Measurements from ENCODE around the gene MICAL3.
"Not testable (repeated sequence)": the region's sequence is repeated elsewhere in the genome, so short reads cannot be mapped to it uniquely, and the experiment has no call there.

Gene MICAL3, protein sequence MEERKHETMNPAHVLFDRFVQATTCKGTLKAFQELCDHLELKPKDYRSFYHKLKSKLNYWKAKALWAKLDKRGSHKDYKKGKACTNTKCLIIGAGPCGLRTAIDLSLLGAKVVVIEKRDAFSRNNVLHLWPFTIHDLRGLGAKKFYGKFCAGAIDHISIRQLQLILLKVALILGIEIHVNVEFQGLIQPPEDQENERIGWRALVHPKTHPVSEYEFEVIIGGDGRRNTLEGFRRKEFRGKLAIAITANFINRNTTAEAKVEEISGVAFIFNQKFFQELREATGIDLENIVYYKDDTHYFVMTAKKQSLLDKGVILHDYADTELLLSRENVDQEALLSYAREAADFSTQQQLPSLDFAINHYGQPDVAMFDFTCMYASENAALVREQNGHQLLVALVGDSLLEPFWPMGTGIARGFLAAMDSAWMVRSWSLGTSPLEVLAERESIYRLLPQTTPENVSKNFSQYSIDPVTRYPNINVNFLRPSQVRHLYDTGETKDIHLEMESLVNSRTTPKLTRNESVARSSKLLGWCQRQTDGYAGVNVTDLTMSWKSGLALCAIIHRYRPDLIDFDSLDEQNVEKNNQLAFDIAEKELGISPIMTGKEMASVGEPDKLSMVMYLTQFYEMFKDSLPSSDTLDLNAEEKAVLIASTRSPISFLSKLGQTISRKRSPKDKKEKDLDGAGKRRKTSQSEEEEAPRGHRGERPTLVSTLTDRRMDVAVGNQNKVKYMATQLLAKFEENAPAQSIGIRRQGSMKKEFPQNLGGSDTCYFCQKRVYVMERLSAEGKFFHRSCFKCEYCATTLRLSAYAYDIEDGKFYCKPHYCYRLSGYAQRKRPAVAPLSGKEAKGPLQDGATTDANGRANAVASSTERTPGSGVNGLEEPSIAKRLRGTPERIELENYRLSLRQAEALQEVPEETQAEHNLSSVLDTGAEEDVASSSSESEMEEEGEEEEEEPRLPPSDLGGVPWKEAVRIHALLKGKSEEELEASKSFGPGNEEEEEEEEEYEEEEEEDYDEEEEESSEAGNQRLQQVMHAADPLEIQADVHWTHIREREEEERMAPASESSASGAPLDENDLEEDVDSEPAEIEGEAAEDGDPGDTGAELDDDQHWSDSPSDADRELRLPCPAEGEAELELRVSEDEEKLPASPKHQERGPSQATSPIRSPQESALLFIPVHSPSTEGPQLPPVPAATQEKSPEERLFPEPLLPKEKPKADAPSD (N-terminal part only)

DNA sequence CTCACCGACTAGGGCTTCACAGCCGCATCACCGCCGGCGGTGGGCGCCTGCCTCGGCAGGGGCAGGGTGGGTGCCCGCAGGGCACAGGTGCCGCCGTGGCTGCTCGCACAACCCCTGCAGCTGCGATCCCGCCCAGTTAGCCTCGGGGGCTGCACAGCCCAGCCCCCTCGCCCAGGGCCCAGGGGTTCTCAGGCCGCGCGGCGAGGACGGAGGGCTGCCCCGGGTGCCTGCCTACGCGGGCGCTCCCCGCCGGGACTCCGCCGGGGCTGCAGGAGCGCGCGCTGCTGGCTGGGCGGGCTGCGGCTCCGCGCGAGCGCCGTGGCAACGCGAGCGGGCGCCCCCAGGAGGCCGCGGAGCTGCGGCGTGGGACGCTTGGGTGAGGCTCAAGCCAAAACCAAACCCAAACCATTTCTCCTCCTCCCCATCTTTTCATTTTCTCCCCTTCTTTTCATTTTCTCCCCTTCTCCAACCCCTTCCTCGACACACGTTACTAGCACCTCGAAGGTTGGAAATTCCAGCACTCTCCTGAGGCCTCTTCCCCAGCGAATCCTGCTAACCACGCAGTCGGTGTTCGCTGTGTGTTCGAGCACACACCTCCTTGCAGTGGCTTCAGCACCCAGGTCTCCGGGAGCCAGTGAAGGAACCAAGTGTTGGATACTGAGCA is at the start of gene MICAL3:
Gene MICAL3 (minus strand): TSS at position 286 of the 664 bp plus-strand sequence. CDS start 117,749 bp downstream, outside the sequence.
- DNase-seq, result peak; percentile 59

- DNase-seq, result not testable (repeated sequence)
These were observed 49.6 kb upstream of the MICAL3 start for GRCh38 chr22:18073927-18074326.

DNA sequence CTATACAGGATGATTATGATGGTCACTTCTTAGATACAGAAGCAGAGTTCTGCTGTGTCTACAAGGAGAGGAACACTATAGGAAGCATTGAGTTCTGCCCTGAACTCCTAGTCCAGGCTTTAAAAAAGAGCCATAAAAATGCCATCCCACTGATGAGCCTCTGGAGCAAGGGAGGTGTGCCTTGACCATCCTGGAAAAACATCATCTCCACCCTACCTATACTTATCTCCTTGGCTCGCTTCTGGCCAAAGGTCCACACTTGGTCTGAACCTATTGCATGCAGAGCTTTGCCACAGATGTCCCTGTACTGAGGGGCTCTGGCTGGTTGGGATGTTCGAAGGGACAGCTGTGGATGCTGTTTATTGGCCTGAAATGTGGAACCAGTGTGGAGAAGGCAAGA is 49.1 kb upstream of the MICAL3 start:
- no peak for DNase-seq

DNA sequence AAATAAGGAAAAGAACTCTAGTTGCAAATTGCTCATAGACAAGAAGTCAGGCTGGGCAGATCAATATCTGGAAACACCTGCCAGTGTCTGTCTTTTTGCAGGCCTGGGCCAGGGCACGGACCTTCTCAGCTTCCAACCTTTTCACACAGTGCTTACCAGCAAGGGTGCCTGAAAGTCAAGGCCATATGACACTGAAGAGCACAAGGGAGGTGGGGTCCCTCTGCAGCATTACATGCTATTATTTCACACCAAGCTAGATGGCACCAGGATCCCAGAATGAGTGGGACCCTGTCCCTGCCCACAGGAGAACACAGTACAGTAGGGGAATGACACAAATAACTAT is 47.6 kb upstream of the MICAL3 start:
- DNase-seq, result no peak

GRCh38 chr22:18071307-18071967 is 47.1 kb upstream of the MICAL3 start:
- not testable (repeated sequence) for DNase-seq

GRCh38 chr22:18070556-18071306 is 46.4 kb upstream of the MICAL3 start:
- DNase-seq, result no peak

DNA sequence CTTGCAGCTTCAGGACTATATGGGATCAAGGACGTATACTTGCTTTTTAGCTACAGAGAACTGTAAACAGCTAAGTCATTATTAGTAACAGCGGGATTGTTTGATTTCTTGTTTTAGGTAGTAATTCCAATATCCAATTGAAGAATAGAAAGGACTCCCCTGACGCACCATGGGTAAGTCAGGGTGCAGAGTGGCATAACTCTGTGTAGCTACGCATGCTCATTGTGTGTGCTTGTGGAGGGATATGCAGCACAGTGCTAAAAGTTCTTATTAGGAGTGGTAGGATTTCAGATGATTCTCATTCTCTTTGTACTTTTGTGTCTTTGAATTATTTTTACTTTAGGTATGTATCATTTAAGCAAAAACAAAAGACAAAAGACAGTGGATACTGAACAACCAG is 45.7 kb upstream of the MICAL3 start:
- DNase-seq, result no peak

- no peak for DNase-seq
These were observed 44.7 kb upstream of the MICAL3 start for GRCh38 chr22:18069041-18069440.

GRCh38 chr22:18068381-18068988 is 44.1 kb upstream of the MICAL3 start:
- DNase-seq, result peak; percentile 83

- no peak for DNase-seq
These were observed 43.4 kb upstream of the MICAL3 start for GRCh38 chr22:18067548-18068341.

- no peak for DNase-seq
These were observed 42.8 kb upstream of the MICAL3 start for GRCh38 chr22:18067121-18067520.

DNA sequence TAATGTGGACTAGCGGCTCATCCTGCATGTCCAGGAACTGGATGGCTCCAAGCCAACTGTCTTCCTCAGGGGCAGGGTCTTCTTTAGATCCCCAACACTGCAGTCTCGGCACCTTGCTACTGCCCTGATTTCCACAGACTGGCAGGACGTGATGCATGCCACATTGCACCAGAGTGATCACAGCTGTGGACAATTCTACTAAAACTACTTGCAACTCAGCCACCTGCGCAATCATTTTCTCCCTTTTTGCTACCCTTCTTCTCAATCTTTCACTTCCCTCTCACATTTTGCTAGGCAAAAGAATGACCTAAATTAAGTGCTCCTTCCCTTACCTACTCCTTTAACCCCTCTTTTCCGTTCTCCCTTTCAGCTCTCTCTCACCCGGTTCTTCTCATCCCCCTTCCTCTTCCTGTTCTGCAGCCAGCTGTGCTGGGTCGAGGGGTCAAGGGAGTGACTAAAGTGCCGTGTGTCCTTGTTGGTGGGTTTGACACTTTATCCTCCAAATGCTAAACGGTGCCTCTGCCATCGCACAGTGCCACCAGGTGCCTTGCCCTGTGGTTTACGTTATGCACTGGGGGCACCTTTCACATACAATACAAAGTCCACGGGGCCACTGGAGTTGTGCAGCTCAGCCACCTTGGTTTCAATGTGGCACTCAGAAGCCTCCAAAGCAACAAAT is 42.0 kb upstream of the MICAL3 start:
- DNase-seq, result no peak

DNA sequence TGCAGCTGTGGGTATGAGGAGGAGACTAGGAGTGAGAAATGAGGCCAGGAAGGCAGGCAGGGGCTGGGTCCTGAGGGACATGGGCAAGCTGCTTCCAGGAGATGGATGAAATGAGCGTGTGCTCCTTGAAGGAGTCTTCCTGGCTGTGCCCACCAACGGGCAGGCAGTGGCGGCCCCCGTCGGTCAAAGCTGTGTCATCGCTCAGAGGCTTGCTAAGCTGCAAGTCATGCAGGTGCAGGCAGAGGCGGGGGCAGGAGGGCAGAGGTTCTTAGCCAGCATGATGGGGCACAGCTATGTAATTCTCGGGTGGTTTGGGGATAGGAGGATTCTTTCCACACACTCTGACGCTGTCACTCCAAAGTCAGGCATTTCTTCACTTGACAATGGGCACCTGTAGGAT is 40.9 kb upstream of the MICAL3 start:
- DNase-seq, result no peak

DNA sequence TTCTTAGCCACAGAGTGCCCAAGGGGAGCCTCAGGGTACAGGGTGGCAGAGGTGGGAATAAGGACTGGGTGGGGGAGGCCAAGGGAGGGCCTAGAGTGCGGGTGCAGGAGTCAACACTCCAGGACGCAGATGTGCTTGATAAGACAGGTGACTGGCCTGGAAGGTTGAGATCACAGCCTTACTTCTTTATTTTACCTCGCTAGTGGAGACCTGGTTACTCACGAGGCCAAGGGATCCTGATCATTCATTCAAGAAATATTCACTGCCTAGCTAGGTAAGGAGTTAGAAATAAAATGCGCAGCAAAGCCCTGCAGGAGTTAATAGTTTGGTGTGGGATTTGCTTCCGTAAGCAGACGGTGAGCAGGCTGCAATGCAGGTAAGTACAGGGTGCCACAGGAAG is 40.3 kb upstream of the MICAL3 start:
- DNase-seq, result no peak

DNA sequence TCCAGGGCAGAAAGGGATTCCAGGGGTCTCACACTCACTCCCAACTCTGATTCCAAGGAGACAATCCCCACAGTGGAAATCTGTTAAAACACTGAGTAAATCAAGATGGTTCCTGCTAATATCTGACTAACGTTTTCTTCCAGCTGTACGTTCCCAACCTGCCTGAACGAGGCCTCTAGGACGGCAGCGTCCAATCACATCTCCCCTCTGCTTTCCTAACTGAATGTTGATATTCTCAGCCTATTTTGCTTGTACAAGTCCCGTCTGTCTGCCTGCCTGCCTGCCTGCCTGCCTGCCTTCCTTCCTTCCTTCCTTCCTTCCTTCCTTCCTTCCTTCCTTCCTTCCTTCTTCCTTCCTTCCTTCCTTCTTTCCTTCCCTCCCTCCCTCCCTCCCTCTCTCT is 39.4 kb upstream of the MICAL3 start:
- DNase-seq, result not testable (repeated sequence)

- no peak for DNase-seq
These were observed 38.9 kb upstream of the MICAL3 start for GRCh38 chr22:18063306-18063705.

DNA sequence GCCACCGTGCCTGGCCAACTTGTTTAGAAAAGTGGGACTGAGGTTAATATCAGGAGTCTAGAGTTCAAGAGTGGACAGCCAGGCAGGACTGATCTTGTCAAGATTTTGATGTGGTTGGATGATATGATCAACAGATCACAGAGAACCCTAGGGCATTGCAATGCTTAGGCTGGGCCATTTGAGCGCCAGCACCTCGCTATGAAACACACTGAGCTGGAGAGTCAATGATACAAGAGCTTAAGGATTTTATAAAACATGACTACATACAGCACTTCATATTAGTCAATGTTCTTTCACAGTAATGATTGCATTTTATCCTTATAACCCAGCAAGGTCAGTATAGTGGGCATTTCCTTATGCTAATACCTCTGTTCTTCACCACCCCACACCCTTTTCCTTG is 38.1 kb upstream of the MICAL3 start:
- DNase-seq, result no peak

DNA sequence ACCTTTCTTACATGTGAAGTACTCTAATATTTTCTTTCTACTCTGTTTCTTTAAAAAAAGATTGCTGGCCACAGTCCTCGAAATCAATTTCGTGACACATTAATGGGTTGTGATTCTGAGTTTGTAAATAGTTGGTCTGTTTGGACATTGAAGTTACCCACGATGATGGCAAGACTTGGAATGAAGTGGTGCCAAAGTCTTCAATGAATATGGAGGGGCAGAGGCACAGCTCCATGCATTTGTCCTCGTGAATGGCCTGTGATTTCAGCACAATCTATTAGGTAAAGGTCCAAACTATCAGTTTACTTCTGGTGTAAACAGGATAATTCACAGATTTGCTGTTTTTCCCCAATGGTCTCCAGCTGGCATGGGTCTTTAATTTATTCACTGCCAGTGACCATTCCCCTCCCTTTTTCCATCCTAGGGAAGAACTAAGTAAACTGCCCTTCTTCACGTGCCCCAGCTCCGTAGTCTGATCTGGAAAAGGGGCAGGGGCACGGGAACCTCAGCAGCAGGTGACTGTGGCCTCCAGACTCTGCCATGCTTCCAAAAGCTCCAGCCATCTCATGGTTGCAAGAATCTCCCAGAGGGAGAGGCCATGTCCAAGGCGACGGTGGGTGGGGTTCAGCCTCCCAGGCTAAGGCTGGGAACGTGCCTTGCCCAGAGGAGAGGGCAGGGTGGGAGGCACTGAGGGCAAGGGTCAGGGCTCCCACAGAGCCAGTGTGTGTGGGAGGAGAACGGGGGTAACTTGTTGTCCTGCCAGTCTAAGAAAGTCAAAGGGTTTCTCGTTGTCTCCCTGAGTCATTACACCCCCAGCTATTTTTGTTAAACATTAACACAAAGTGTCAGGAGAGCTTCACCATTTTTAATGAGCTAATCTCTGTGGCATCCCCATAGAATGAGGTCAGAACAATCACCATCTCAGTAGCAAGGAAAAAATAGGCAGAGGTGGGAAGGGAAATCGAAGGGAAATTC is 36.6 kb upstream of the MICAL3 start:
- DNase-seq, result peak; percentile 55

All from fibroblast of upper back skin (primary cell).